GM13976 (cell line): ENCODE measurements around the gene PNKD.

Experiments used
- DNase-seq: peaks from one replicate; pipeline ENCODE4 v3.0.0; 2012; ENCODE audit warnings: low spot score
- in situ Hi-C: fragments of 300-500 bp; cut with MboI; formaldehyde crosslinking; loops from one replicate; pipeline ENCODE4 v1.12.0; 2022; ENCODE audit warnings: low sequenced_read_pairs, mixed read lengths, inconsistent platforms; ENCODE audit not compliant: unreplicated experiment
- TF ChIP-seq, protein P1 (sequence below): IDR thresholded peaks from 2 replicates; pipeline ENCODE4 v1.5.1; 2012; ENCODE audit warnings: borderline replicate concordance, mild to moderate bottlenecking; ENCODE audit not compliant: insufficient read depth; ENCODE audit errors: extremely low read depth, missing control alignments, control extremely low read depth

Gene PNKD

DNA sequence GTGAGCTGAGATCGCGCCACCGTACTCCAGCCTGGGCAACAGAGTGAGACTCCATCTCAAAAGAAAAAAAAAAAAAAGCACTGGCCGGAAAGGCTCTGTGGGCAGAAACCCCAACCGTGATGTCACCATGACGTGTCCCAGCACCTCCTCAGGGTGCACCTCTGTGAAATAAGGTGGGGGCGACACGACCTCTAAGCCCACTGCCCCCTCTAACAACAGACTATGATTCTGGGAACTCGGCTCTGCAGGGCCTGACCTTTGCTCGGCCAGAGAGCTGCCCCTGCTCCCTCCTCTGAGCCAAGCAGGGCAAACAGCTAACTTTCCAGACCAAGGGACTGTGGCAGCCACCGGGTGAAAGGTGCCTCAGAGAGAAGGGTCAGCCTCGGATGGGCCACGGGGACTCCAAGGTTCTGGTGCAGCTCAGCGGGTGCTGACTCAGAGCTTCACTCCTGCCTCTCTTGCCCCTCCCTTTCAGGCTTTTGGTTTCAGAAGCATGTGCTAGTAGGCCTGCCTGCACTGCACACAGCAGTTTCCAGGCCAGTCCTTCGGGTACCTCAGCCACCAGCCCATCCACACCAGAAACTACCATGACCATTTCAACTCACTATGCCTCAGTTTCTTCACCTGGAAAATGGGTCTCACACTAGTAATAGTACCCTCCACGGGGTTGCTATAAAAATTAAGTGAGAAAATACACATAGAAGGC is 13.9 kb downstream of the PNKD start:
- peak; percentile 79 for DNase-seq
- TF ChIP-seq, protein P1, sequence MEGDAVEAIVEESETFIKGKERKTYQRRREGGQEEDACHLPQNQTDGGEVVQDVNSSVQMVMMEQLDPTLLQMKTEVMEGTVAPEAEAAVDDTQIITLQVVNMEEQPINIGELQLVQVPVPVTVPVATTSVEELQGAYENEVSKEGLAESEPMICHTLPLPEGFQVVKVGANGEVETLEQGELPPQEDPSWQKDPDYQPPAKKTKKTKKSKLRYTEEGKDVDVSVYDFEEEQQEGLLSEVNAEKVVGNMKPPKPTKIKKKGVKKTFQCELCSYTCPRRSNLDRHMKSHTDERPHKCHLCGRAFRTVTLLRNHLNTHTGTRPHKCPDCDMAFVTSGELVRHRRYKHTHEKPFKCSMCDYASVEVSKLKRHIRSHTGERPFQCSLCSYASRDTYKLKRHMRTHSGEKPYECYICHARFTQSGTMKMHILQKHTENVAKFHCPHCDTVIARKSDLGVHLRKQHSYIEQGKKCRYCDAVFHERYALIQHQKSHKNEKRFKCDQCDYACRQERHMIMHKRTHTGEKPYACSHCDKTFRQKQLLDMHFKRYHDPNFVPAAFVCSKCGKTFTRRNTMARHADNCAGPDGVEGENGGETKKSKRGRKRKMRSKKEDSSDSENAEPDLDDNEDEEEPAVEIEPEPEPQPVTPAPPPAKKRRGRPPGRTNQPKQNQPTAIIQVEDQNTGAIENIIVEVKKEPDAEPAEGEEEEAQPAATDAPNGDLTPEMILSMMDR, result no peak
- in situ Hi-C loops, result no loop called here

- in situ Hi-C loops, result no loop called here
- TF ChIP-seq, protein P1, result no peak
- no peak for DNase-seq
These were observed 15.3 kb downstream of the PNKD start for GRCh38 chr2:218285604-218286003.

GRCh38 chr2:218286570-218287459 is 16.5 kb downstream of the PNKD start:
- in situ Hi-C loops, result no loop called here

DNA sequence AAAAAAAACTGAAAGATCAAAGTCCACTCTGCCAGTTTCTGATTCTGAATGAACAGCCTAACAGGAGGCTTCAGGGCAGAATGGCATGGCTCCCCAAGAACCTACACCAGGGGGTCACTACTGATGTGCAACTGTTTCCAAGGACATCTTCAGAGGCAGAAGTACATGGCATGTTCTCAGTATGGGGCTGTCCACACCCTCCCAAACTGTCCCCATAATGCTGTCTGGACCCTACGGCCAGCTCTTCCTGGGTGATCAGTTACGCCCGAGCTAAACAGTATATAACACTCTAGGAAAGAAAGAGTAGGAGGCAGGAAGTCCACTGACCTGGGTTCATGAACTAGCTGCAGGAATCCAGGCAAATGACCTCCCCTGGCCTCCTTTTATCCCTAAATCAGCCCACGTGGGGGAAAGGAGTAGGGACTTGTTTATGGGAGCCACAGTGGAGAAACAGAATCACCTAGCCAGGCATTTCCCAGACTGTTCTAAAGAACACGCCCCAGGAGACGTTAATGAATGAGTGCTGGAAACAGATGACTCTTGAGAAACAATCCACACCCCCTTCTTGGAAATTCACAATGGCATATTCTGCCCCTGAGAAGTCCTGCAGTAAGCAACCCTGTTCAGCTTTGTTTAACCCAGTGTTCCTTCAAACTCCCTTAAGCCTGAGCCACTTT is 19.5 kb downstream of the PNKD start:
- TF ChIP-seq, protein P1, result no peak
- in situ Hi-C loops, result no loop called here
- DNase-seq, result no peak

More at GRCh38 chr2:218286570-218287459, 16.5 kb downstream of the PNKD start:
- TF ChIP-seq, protein P1, result no peak
- peak; percentile 89 for DNase-seq

GRCh38 chr2:218290316-218291261 is 20.3 kb downstream of the PNKD start:
- TF ChIP-seq, protein P1, result no peak
- in situ Hi-C loops, result no loop called here
- DNase-seq, result peak; percentile 70
